Neural progenitor cell (in vitro differentiated cells): ENCODE measurements around the gene SLC15A1.

Source experiments
- CTCF ChIP-seq: fragments of 200-600 bp; sonication (generic); IDR thresholded peaks from 2 replicates; pipeline ENCODE4 v1.5.1; 2017; ENCODE audit warnings: antibody characterized with exemption, mild to moderate bottlenecking
- EZH2phosphoT487 ChIP-seq: fragments of 200-600 bp; sonication (generic); IDR thresholded peaks from 2 replicates; pipeline ENCODE4 v1.6.1; 2017; ENCODE audit warnings: antibody characterized with exemption

- TF ChIP-seq EZH2phosphoT487 = no peak
- TF ChIP-seq CTCF = no peak
Observed at GRCh38 chr13:98765996-98766519, 13.6 kb upstream of the SLC15A1 start.
